T-helper 9 cell (primary cell): Measurements from ENCODE around the gene KLK15.

Experiments
- DNase-seq: peaks from one replicate; pipeline ENCODE4 v3.0.0-alpha.2; 2020

Gene KLK15

GRCh38 chr19:50843205-50843604, 9.8 kb upstream of the KLK15 start:
- DNase-seq, result no peak

- DNase-seq, result no peak
Measured at GRCh38 chr19:50842130-50842529, 8.8 kb upstream of the KLK15 start.

DNA sequence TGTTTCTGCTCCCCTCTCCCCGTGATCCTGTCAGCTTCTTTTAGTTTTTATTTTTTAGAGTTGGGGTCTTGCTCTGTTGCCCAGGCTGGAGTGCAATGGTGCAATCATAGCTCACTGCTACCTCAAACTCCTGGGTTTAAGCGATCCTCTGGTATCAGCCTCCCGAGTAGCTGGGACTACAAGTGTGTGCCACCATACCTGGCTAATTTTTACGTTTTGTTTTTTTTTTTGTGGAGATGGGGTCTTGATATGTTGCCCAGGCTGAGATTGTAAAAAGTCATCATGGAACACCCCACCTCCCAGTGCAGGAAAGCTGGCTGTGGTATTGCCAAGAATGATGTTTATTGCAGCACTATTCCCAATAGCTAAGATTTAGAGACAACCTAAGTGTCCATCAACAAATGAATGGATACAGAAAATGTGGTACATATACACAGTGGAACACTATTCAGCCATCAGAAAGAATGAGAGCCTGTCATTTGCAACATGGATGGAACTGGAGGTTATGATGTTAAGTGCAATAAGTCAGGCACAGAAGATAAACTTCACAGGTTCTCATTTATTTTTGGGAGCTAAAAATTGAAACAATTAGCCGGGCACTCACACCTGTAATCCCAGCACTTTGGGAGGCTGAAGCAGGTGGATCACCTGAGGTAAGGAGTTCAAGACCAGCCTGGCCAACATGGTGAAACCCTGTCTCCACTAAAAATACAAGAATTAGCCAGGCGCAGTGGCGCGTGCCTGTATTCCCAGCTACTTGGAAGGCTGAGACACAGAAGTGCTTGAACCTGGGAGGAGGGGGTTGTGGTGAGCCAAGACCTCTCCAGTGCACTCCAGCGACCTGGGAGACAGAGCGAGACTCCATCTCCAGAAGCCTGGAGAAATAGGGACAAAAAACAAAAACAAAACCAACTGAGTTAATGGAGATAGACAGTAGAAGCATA, 6.6 kb upstream of the KLK15 start:
- DNase-seq, result no peak

DNA sequence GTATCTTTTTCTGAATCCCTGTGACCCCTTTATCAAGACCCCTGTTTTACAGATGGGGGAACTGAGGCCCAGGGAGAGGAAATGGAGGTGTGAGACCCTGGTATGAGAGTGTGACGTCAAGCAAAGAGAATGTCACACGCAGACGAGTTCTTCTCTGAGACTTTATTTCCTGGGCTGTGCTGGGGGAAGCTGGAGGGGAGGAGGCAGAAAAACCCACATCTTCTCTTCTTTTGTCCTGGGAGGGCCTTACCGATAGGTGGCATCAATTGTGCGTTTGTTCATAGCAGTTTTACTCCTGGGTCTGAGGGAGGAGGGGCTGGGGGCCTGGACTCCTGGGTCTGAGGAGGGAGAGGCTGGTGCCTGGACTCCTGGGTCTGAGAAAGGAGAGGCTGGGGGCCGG, 4.9 kb upstream of the KLK15 start:
- no peak for DNase-seq

DNA sequence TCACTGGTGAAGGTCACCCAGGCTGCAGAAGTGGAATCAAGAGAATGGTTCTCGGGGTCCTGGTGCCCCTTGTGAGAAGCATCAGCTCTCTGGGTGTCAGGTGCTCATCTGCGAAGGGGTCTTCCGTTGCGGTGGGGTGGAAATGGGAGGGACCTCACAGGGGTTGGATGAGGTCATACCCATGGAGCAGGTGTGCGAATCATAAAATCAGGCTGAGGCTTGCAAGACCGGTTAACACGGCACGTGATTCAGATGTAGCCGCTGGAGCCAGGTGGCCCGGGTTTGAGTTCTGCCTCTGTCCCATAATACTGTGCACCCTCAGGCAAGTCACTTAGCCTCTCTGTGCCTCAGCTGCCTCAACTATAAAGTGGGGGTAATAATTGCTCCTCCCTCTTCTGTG, 3.9 kb upstream of the KLK15 start:
- DNase-seq, result no peak

GRCh38 chr19:50836543-50837195, 3.3 kb upstream of the KLK15 start:
- no peak for DNase-seq

GRCh38 chr19:50835785-50836542, 2.6 kb upstream of the KLK15 start:
- peak; percentile 38 for DNase-seq

DNA sequence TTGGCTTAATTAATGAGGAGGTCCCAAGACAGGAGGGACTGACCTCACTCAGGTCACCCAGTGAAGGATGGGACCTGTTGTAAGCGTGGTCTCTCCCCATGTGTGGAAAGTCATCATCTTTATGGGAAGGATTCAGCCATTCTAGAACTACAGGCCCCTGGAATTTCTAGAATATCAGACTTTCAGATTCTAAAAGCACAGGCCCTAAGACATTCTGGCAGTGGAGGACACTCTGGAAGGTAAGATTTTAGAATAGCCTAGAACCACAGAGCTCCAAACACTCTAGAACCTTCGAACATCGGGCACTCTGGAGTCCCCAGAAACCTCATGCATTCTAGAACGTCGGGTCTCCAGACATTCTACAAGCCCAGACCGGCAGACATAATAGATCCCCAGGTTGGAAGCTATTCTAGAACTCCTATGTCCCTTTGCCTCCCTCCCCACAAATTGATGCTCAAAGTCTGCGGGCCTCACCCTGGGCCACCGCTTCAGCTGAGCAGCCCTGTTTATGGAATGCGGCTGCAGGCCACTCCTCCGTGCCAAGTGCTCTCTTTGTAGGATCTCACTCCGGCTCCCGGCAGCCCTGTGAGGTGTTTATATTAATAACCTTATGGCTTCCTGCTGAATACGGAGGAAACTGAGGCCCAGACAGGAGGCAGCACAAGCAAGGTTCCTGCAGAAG, 1.9 kb upstream of the KLK15 start:
- DNase-seq, result no peak

DNA sequence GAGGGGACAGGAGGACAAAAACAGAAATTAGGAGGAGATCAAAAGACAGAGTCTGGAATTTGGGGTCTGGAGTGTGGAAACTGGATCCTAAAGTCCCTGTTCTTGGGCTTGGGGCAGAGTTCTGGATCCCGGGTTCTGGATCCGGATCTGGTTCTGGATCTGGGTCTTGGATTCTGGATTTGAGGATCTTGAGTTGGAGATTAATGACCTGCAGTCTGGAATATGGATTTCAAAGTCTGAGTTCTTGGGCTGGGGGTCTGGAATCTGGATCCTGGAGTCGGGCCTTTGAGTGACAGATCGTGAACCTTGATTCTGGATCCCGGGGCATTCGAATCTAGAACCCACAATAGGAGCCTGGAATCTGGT, 411 bp upstream of the KLK15 start:
- no peak for DNase-seq

DNA sequence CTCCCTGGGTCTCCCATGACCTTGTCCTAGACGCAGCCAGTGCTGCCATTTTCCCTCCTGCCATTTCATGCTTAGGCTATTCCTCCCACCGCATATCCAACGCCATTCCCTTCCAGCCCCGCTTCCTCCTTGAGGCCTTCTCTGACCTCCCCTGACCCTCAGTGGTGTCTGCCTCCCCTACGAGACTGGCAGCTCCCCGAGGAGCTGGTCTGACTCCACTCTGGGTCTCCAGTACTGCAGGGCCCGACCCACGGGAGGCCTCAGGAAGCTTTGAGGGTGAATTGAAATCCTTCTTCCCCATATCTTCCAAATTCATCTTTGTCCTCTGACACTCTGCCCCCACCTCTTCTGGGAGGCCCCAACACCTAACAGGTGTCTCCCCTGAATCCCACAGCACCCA, 708 bp downstream of the KLK15 start:
- DNase-seq, result no peak

DNA sequence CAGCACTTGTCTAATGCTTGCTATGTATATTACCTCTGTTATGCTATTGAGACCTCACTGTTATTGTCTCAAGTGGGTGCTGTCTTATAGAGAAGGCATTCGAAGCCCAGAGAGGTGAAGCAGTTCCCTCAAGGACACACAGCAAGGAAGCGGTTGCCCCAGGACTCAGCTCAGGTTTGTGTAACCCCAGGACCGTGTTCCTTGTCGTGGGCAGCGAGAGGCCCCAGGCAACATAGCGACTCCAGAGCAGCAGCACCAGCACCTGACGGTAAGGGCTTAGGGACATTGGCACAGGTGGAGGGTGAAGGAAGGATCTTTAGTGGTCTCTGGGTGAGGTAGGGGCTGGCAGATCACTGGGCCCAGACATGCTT, 2.4 kb downstream of the KLK15 start:
- no peak for DNase-seq

- no peak for DNase-seq
Measured at GRCh38 chr19:50830266-50831025, 2.9 kb downstream of the KLK15 start.

- no peak for DNase-seq
Measured at GRCh38 chr19:50829801-50830200, 3.6 kb downstream of the KLK15 start.

- no peak for DNase-seq
Measured at GRCh38 chr19:50827476-50827875, 5.9 kb downstream of the KLK15 start.

- DNase-seq, result no peak
Measured at GRCh38 chr19:50826492-50827240, 6.7 kb downstream of the KLK15 start.

- DNase-seq, result no peak
Measured at GRCh38 chr19:50823389-50824042, 9.9 kb downstream of the KLK15 start, which contains the start of gene KLK1. Gene KLK1 (minus strand): TSS chr19:50823787. CDS start chr19:50823748, 39 bp downstream.

GRCh38 chr19:50822661-50823208, 10.6 kb downstream of the KLK15 start:
- DNase-seq, result no peak

DNA sequence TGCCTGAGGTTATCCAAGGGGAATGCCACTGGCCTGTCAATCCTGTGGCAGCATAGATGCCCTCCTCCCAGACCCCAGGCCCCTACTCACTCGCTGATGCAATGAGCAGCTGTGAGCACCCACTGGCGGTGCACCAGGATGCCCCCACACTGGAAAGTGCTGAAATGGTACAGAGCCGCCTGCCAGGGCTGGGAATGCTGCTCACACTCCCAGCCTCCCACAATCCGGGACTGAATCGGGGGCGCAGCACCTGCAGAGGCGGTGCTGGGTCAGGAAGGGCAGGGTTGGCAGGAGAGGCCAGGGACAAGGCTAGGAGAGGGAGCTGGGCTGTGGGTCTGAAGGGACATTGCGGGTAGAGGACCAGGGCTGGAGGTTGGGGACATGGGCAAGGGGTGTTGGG, 11.8 kb downstream of the KLK15 start:
- no peak for DNase-seq

- no peak for DNase-seq
Measured at GRCh38 chr19:50821248-50821612, 12.1 kb downstream of the KLK15 start.

GRCh38 chr19:50820549-50821247, 12.7 kb downstream of the KLK15 start:
- no peak for DNase-seq
